HepG2 (cell line): ENCODE results near the gene CACNG5. TPM values are rescaled to one million over a fixed set of nuclear protein-coding genes. Genes with fewer than 3 reads are reported as not detected.

Experiments
- ATAC-seq: fragments of 200-7000 bp; cut with Tn5 transposase; 3 replicates; pipeline ENCODE4 v1.9.1; 2020; ENCODE audit warnings: mild to moderate bottlenecking, moderate library complexity
- BruUV-seq: library from RNA; stranded (reverse); fragments of 400-500 nt; replicated peaks from 2 replicates; lab custom pipeline; 2021; lab: Mats Ljungman, UMichigan
- CTCF ChIA-PET: fragments of 300-600 bp; formaldehyde crosslinking; extraction: SDS; loops from one replicate; lab custom pipeline; 2021; ENCODE audit warnings: low total read pairs, inconsistent platforms, low intra/inter-chr PET ratio; lab: Yijun Ruan, JAX
- POLR2A ChIA-PET: fragments of 350-600 bp; sonication (Branson Sonifier 250); formaldehyde crosslinking; loops from one replicate; lab custom pipeline; 2020; ENCODE audit warnings: antibody characterized with exemption, inconsistent platforms; lab: Yijun Ruan, JAX
- DNase-seq: peaks from one replicate; pipeline ENCODE4 v3.0.0-alpha.2; 2015; ENCODE audit warnings: low spot score
- FAIRE-seq: peaks from 3 replicates; lab custom pipeline; 2011; peaks lifted over from hg19 to GRCh38; lab: Jason Lieb, UNC
- H2AFZ ChIP-seq: one replicate; pipeline ENCODE4 v1.6.1; 2011; ENCODE audit warnings: low read length, inconsistent platforms
- H3K27ac ChIP-seq: fragments of 300-600 bp; 3 replicates; pipeline ENCODE4 v1.8.0; 2011; ENCODE audit warnings: mixed run types, mild to moderate bottlenecking, mixed read lengths, low read length, inconsistent platforms; ENCODE audit not compliant: insufficient read depth; ENCODE audit errors: extremely low read length
- H3K27me3 ChIP-seq, 2 experiments: fragments of 200-600 bp in 1 of 2; 2 replicates in 1 of 2; 3 replicates in 1 of 2; pipeline versions ENCODE4 v1.6.0 to v1.8.0; 2011; ENCODE audit warnings: low read length in 2 of 2, mild to moderate bottlenecking in 2 of 2, moderate library complexity in 2 of 2, inconsistent platforms in 1 of 2; ENCODE audit not compliant: insufficient read depth in 2 of 2, control insufficient read depth in 1 of 2
- H3K36me3 ChIP-seq, 2 experiments: fragments of 200-600 bp in 1 of 2; replicated peaks in 1 of 2; 2 replicates in 1 of 2; 3 replicates in 1 of 2; pipeline versions ENCODE4 v1.5.1 to v1.8.0; 2011; ENCODE audit warnings: low read length in 2 of 2, inconsistent platforms in 1 of 2; ENCODE audit not compliant: insufficient read depth in 2 of 2, control insufficient read depth in 1 of 2
- H3K4me1 ChIP-seq: 2 replicates; pipeline ENCODE4 v1.5.1; 2012; ENCODE audit warnings: low read length, inconsistent platforms; ENCODE audit not compliant: insufficient read depth
- H3K4me2 ChIP-seq: 2 replicates; pipeline ENCODE4 v1.6.0; 2011; ENCODE audit warnings: low read depth, low read length, inconsistent platforms
- H3K4me3 ChIP-seq, 3 experiments: fragments of 200-600 bp in 1 of 3; sonication (generic), shearing (Covaris generic) in 1 of 3; replicated peaks in 1 of 3; 2 replicates each; pipeline ENCODE4 v1.5.1; 2011 to 2016; ENCODE audit warnings: low read length in 3 of 3, inconsistent platforms in 2 of 3, low read depth in 2 of 3, mild to moderate bottlenecking in 2 of 3, control low read depth in 1 of 3, mixed read lengths in 1 of 3; ENCODE audit not compliant: insufficient read depth in 1 of 3
- H3K79me2 ChIP-seq: one replicate; pipeline ENCODE4 v1.6.1; 2011; ENCODE audit warnings: low read length, inconsistent platforms; ENCODE audit not compliant: insufficient read depth
- H3K9ac ChIP-seq: 2 replicates; pipeline ENCODE4 v1.6.0; 2011; ENCODE audit warnings: mild to moderate bottlenecking, low read depth, low read length, inconsistent platforms; ENCODE audit not compliant: insufficient read depth
- H3K9me3 ChIP-seq: 2 replicates; pipeline ENCODE4 v1.5.1; 2012; ENCODE audit warnings: mild to moderate bottlenecking, low read length
- H4K20me1 ChIP-seq: 2 replicates; pipeline ENCODE4 v1.6.0; 2011; ENCODE audit warnings: inconsistent platforms, mild to moderate bottlenecking, low read length, moderate library complexity; ENCODE audit not compliant: insufficient read depth
- ATF1 ChIP-seq: IDR thresholded peaks from 2 replicates; pipeline ENCODE4 v1.6.1; 2016; ENCODE audit warnings: mild to moderate bottlenecking, control low read depth
- HNF1A ChIP-seq, 2 experiments: sonication (generic) in 1 of 2; formaldehyde crosslinking in 1 of 2; IDR thresholded peaks; 2 replicates each; pipeline versions ENCODE4 v1.4.0 to v1.6.1; 2016 to 2020; ENCODE audit warnings: borderline replicate concordance in 1 of 2, low read depth in 1 of 2, mild to moderate bottlenecking in 1 of 2, missing genetic modification reagents in 1 of 2
- HNF4A ChIP-seq: sonication (generic); formaldehyde crosslinking; IDR thresholded peaks from 2 replicates; pipeline ENCODE4 v1.4.0; 2020; ENCODE audit warnings: missing genetic modification reagents
- JARID2 ChIP-seq: sonication (generic); formaldehyde crosslinking; IDR thresholded peaks from 2 replicates; pipeline ENCODE4 v1.8.1; 2023; ENCODE audit warnings: missing genetic modification reagents, inconsistent platforms; ENCODE audit not compliant: insufficient replicate concordance
- JUN ChIP-seq: sonication (generic); formaldehyde crosslinking; IDR thresholded peaks from 2 replicates; pipeline ENCODE4 v1.4.0; 2020; ENCODE audit warnings: mild to moderate bottlenecking, missing genetic modification reagents
- KDM5A ChIP-seq: fragments of 200-600 bp; sonication (generic); IDR thresholded peaks from 2 replicates; pipeline ENCODE4 v1.7.0; 2018; ENCODE audit warnings: antibody characterized with exemption, mild to moderate bottlenecking, low read length, borderline replicate concordance
- SNRNP70 ChIP-seq: fragments of 200-400 bp; formaldehyde crosslinking; IDR thresholded peaks from 2 replicates; pipeline ENCODE4 v1.6.1; 2017; ENCODE audit warnings: mild to moderate bottlenecking, low read depth, low read length, moderate library complexity
- ZEB1 ChIP-seq: IDR thresholded peaks from 2 replicates; pipeline ENCODE4 v1.6.1; 2012; ENCODE audit warnings: mild to moderate bottlenecking, low read depth, inconsistent platforms; ENCODE audit not compliant: insufficient replicate concordance
- ZNF44 ChIP-seq: sonication (generic); formaldehyde crosslinking; IDR thresholded peaks from 2 replicates; pipeline ENCODE4 v1.5.1; 2020; ENCODE audit warnings: mild to moderate bottlenecking, missing genetic modification reagents
- ZNF672 ChIP-seq: sonication (generic); formaldehyde crosslinking; IDR thresholded peaks from 2 replicates; pipeline ENCODE4 v1.8.1; 2022; ENCODE audit warnings: missing genetic modification reagents
- WGBS: methylation state at CpG from one replicate; pipeline ENCODE4 v1.1.6; 2017; ENCODE audit warnings: low lambda C conversion rate; 5-methylcytosine and 5-hydroxymethylcytosine counted together
- in situ Hi-C: cut with HindIII; loops from 2 replicates; pipeline ENCODE4 v1.10.0; 2017; ENCODE audit warnings: low pct_unique_long_range_greater_than_20kb; ENCODE audit not compliant: extremely low pct_ligation_motif_present
- intact Hi-C: fragments of 100-400 bp; cut with micrococcal nuclease; formaldehyde crosslinking; loops from one replicate; pipeline ENCODE4 v1.10.0; 2022; ENCODE audit not compliant: unreplicated experiment
- polyA plus RNA-seq, 8 experiments: library from polyadenylated mRNA; depleted of rRNA in 3 of 8; stranded (reverse) in 7 of 8; unstranded in 1 of 8; fragments of >200 nt; fragmentation: Illumina TruSeq in 4 of 8; extraction: Trizol in 4 of 8; gene quantifications; 2 replicates each; pipeline versions ENCODE4 v1.2.1 to v1.2.3, GENCODE V29; 2011 to 2016; ENCODE audit warnings: low read depth in 4 of 8, missing spikeins in 1 of 8, mixed read lengths in 1 of 8; ENCODE audit not compliant: insufficient read depth in 1 of 8
- total RNA-seq, 5 experiments: library from RNA; depleted of rRNA; stranded (reverse); fragments of >200 nt; fragmentation: Illumina TruSeq; extraction: Trizol; gene quantifications; 2 replicates each; pipeline ENCODE4 v1.2.3, GENCODE V29; 2016; ENCODE audit warnings: low read depth in 1 of 5
- TF ChIP-seq, protein P1 (sequence below): sonication (generic); formaldehyde crosslinking; conservative IDR thresholded peaks from 2 replicates; pipeline ENCODE4 v1.8.0; 2022; ENCODE audit warnings: missing genetic modification reagents
- TF ChIP-seq, protein P2 (sequence below), 2 experiments: sonication (generic) in 1 of 2; formaldehyde crosslinking in 1 of 2; IDR thresholded peaks; 2 replicates each; pipeline versions ENCODE4 v1.5.1 to v1.6.1; 2011 to 2020; ENCODE audit warnings: borderline replicate concordance in 1 of 2, low read depth in 1 of 2, low read length in 1 of 2, mild to moderate bottlenecking in 1 of 2, missing genetic modification reagents in 1 of 2, moderate library complexity in 1 of 2

The CACNG5 gene
- total and polyA plus RNA-seq, 2 of the 13 experiments (the other 11 are each of a cell fraction or from before 2014, with no cell fraction given), result not detected

DNA sequence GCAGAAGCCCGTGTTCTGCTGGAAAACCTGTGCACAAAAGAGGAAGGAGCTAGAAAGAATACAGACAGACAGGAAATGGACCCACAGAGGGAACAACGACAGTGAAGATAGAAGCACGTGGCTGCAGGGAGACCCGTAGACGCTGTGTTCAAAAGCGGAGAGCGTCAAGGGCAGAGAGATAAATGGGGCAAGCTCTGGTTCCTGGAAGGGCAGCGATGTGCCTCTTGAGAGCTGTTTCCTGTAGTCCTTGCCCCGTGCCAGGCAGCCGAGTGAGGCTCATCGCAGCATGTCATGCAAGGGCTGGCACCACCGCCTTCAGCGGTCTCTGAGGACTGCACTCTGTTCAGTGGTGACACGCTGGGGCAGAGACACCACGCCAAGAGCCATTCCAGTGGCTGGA lies 43.6 kb upstream of the CACNG5 start:
- FAIRE-seq (no peak), ATAC-seq (no peak), DNase-seq (no peak)
- TF ChIP-seq JUN (CRISPR knock-in tag), result no peak
- TF ChIP-seq HNF1A (IDR thresholded peaks at IDR 0.05; ENCODE audit: low read depth), result no peak
- no peak for TF ChIP-seq HNF1A (CRISPR knock-in tag; IDR thresholded peaks at IDR 0.05; ENCODE audit: borderline replicate concordance)
- TF ChIP-seq SNRNP70, result no peak
- TF ChIP-seq HNF4A, result no peak
- TF ChIP-seq ZEB1, result no peak
- TF ChIP-seq, protein P1, sequence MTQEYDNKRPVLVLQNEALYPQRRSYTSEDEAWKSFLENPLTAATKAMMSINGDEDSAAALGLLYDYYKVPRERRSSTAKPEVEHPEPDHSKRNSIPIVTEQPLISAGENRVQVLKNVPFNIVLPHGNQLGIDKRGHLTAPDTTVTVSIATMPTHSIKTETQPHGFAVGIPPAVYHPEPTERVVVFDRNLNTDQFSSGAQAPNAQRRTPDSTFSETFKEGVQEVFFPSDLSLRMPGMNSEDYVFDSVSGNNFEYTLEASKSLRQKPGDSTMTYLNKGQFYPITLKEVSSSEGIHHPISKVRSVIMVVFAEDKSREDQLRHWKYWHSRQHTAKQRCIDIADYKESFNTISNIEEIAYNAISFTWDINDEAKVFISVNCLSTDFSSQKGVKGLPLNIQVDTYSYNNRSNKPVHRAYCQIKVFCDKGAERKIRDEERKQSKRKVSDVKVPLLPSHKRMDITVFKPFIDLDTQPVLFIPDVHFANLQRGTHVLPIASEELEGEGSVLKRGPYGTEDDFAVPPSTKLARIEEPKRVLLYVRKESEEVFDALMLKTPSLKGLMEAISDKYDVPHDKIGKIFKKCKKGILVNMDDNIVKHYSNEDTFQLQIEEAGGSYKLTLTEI (CRISPR knock-in tag), result no peak
- TF ChIP-seq JARID2 (CRISPR knock-in tag), result no peak
- TF ChIP-seq ZNF672 (CRISPR knock-in tag), result no peak
- TF ChIP-seq, protein P2, sequence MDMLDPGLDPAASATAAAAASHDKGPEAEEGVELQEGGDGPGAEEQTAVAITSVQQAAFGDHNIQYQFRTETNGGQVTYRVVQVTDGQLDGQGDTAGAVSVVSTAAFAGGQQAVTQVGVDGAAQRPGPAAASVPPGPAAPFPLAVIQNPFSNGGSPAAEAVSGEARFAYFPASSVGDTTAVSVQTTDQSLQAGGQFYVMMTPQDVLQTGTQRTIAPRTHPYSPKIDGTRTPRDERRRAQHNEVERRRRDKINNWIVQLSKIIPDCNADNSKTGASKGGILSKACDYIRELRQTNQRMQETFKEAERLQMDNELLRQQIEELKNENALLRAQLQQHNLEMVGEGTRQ (IDR thresholded peaks at IDR 0.05; ENCODE audit: low read depth, low read length), result no peak
- TF ChIP-seq, protein P2 (CRISPR knock-in tag; IDR thresholded peaks at IDR 0.05; ENCODE audit: borderline replicate concordance), result no peak
- TF ChIP-seq ATF1 (CRISPR knock-in tag), result no peak
- TF ChIP-seq KDM5A, result no peak
- TF ChIP-seq ZNF44 (CRISPR knock-in tag), result no peak
- POLR2A ChIA-PET, result no interaction called here
- Histone ChIP-seq H3K9me3 (no peaks in the 10 kb centered on the region), H3K27ac (no peak overlapping the region), H3K79me2 (no peaks in the 10 kb centered on the region), H3K27me3 (no peaks in the 10 kb centered on the region), H2AFZ (no peak overlapping the region), H3K9ac (no peak overlapping the region), H3K36me3 (peaks cover 22 to 68% of the 10 kb centered on the region in 2 experiments), H3K4me2 (no peak overlapping the region), H3K4me3 (no peak overlapping the region), H3K4me1 (no peaks in the 10 kb centered on the region), H4K20me1 (no peaks in the 10 kb centered on the region)
- 93% methylated on average over 15 of the region's 15 CpGs for WGBS
- in situ Hi-C loops, result no loop called here
- CTCF ChIA-PET, result no interaction called here
- BruUV-seq, result no TSS peak
- intact Hi-C loops, result no loop called here
